Activated naive CD8-positive, alpha-beta T cell (primary cell): ENCODE results near the gene TPBG.

ENCODE experiments used
- H3K27ac Mint-ChIP-seq: one replicate; pipeline ENCODE4 v1.8.0; 2021; ENCODE audit warnings: mixed read lengths
- H3K27me3 Mint-ChIP-seq: one replicate; pipeline ENCODE4 v1.8.0; 2021; ENCODE audit warnings: mixed read lengths
- H3K36me3 Mint-ChIP-seq: one replicate; pipeline ENCODE4 v1.8.0; 2021; ENCODE audit warnings: mixed read lengths
- H3K4me1 Mint-ChIP-seq: one replicate; pipeline ENCODE4 v1.8.0; 2021; ENCODE audit warnings: low read depth, mixed read lengths
- H3K4me3 Mint-ChIP-seq: one replicate; pipeline ENCODE4 v1.8.0; 2021; ENCODE audit warnings: mild to moderate bottlenecking, mixed read lengths
- H3K9me3 Mint-ChIP-seq: one replicate; pipeline ENCODE4 v1.8.0; 2021; ENCODE audit warnings: low read depth, mixed read lengths

The TPBG gene, protein sequence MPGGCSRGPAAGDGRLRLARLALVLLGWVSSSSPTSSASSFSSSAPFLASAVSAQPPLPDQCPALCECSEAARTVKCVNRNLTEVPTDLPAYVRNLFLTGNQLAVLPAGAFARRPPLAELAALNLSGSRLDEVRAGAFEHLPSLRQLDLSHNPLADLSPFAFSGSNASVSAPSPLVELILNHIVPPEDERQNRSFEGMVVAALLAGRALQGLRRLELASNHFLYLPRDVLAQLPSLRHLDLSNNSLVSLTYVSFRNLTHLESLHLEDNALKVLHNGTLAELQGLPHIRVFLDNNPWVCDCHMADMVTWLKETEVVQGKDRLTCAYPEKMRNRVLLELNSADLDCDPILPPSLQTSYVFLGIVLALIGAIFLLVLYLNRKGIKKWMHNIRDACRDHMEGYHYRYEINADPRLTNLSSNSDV

DNA sequence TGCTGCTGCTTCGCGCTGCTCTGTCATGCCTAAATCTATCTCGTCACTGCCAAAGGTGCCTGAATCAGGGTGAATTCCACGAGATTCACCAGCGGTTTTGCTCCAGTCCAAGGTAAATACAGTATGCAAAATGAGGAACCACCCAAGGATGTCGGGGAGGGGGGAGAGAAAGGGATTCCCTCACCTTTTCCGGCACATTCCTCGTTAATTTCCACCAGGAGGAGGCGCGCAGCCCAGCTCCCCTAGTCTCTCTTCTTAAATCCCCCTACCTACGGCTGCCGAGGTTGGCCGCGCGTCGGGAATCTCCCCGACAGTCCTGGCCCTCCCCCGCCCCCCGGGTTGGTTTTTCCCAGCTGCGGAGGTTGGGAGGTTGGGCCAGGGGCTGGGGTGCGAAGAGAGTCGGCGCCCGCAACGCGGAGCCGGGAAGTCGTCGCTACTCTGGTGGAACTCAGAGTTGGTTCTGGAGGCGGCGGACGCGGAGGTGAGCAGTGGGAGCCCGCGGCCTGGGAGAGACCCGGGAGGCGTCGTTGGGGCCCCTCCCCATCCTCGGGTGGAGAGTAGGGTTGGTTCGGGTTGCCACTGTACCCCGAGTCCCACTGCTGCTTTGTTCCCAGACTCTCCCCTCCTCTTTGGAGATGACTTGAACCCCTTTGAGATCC lies at the start of gene TPBG:
Gene TPBG (plus strand): TSS at position 390 of the 659 bp plus-strand sequence. CDS start 1,145 bp downstream, outside the sequence.
- H3K27me3 Mint-ChIP-seq: peaks cover 36% of the 10 kb centered on the region
- H3K4me3 Mint-ChIP-seq: peak within 1 kb of the TSS; percentile 76
- no peaks in the 10 kb centered on the region for H3K9me3 Mint-ChIP-seq
- peaks cover 18% of the 10 kb centered on the region for H3K4me1 Mint-ChIP-seq
- H3K36me3 Mint-ChIP-seq: no peaks in the 10 kb centered on the region
- no peak within 1 kb of the TSS for H3K27ac Mint-ChIP-seq

- Mint-ChIP-seq H3K27ac (no peak overlapping the region), H3K27me3 (peaks cover 3% of the 10 kb centered on the region), H3K4me1 (no peaks in the 10 kb centered on the region), H3K4me3 (no peak overlapping the region), H3K9me3 (no peaks in the 10 kb centered on the region), H3K36me3 (no peaks in the 10 kb centered on the region)
Measured at GRCh38 chr6:82322386-82322785, 41.2 kb upstream of the TPBG start.

- Mint-ChIP-seq H3K4me1 (no peaks in the 10 kb centered on the region), H3K36me3 (no peaks in the 10 kb centered on the region), H3K9me3 (no peaks in the 10 kb centered on the region), H3K4me3 (no peak overlapping the region), H3K27me3 (peaks cover 11% of the 10 kb centered on the region), H3K27ac (no peak overlapping the region)
Measured at GRCh38 chr6:82329766-82330165, 33.9 kb upstream of the TPBG start.

GRCh38 chr6:82330171-82330804 lies 33.3 kb upstream of the TPBG start:
- H3K9me3 Mint-ChIP-seq: no peaks in the 10 kb centered on the region
- no peaks in the 10 kb centered on the region for H3K4me1 Mint-ChIP-seq
- H3K27ac Mint-ChIP-seq: no peak overlapping the region
- no peak overlapping the region for H3K4me3 Mint-ChIP-seq
- peaks cover 11% of the 10 kb centered on the region for H3K27me3 Mint-ChIP-seq
- H3K36me3 Mint-ChIP-seq: no peaks in the 10 kb centered on the region

DNA sequence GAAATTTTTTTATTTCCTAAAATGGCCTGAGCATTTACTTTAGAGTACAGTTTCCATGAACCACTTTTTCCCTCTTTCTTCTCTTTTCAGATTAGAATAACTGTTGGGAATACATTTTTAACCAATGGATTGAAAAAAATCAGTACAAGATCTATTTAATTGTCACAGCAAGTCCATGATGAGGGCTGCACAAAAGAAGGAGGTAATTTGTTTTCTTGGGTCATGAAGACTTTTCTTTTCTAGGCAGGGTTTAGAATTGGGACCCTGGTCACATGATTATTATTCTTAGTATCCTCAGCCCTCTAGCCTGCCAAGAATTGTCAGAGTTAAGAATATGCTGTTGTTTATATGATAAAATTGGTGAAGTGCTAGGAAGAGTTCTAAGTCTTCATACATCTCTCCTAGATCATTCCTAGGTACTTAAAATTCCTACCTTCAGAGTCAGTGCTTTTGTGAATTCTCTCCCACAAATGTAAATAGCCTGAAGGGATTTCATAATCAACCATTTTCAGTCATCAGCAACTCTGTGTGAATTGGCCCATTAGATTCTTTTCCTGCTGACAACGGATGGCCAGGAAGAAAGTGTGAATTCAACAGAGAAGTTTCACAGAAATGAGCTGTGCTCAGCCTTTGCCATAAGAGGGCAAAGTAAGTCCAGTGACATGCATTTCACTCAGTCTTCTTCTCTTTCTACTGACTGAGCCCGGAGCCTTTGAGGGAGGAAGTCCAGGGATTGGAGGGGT lies 32.4 kb upstream of the TPBG start:
- no peaks in the 10 kb centered on the region for H3K9me3 Mint-ChIP-seq
- no peaks in the 10 kb centered on the region for H3K36me3 Mint-ChIP-seq
- no peak overlapping the region for H3K27ac Mint-ChIP-seq
- H3K4me3 Mint-ChIP-seq: no peak overlapping the region
- no peaks in the 10 kb centered on the region for H3K4me1 Mint-ChIP-seq
- H3K27me3 Mint-ChIP-seq: peaks cover 13% of the 10 kb centered on the region

GRCh38 chr6:82333781-82334180 lies 29.8 kb upstream of the TPBG start:
- Mint-ChIP-seq H3K9me3 (no peaks in the 10 kb centered on the region), H3K4me1 (no peaks in the 10 kb centered on the region), H3K4me3 (no peak overlapping the region), H3K36me3 (no peaks in the 10 kb centered on the region), H3K27me3 (peaks cover 13% of the 10 kb centered on the region), H3K27ac (no peak overlapping the region)

- H3K4me3 Mint-ChIP-seq: no peak overlapping the region
- no peaks in the 10 kb centered on the region for H3K4me1 Mint-ChIP-seq
- H3K27me3 Mint-ChIP-seq: peaks cover 2% of the 10 kb centered on the region
- no peaks in the 10 kb centered on the region for H3K36me3 Mint-ChIP-seq
- H3K27ac Mint-ChIP-seq: no peak overlapping the region
- no peaks in the 10 kb centered on the region for H3K9me3 Mint-ChIP-seq
Measured at GRCh38 chr6:82337688-82338257, 25.8 kb upstream of the TPBG start.

DNA sequence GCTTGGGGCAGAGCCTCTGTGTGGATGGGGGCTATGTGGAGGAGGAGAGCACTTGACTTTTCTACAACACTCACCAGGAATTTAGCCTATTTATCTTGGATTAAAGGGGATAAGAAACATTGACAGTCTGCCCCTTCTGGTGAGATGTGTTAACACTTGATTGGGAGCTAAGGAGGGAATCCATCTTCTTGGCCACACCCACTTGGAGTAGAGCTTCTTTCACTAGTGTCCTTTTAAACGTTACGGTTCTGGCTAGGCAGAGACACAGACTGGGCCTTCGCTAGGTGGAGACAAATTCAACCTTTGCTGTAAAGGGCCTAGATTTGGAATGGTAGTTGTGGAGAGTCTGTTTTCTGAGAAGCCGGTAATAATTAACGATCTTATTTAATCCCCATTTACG lies 15.5 kb upstream of the TPBG start:
- H3K4me3 Mint-ChIP-seq: no peak overlapping the region
- no peaks in the 10 kb centered on the region for H3K36me3 Mint-ChIP-seq
- no peaks in the 10 kb centered on the region for H3K4me1 Mint-ChIP-seq
- H3K27ac Mint-ChIP-seq: no peak overlapping the region
- H3K9me3 Mint-ChIP-seq: peaks cover 10% of the 10 kb centered on the region
- peaks cover 11% of the 10 kb centered on the region for H3K27me3 Mint-ChIP-seq

DNA sequence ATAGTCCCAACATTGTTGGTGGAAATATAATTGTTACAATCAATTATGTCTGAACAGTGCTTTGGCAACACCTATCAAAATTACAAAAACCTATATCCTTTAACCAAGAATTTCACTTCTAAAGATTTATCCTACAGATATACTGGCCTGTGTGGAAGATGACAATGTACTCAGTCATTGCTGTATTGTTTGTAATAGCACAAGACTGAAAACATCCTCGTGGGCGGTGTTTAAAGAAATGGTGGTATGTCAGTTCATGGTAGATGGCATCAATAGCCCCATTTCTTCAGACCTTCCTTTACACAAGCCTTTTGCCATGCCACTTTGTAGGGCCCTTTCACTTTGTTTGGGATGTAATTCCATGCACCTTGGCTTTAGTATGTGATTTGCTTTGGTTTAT lies 9.8 kb upstream of the TPBG start:
- Mint-ChIP-seq H3K9me3 (no peaks in the 10 kb centered on the region), H3K27ac (no peak overlapping the region)

GRCh38 chr6:82360552-82360951 lies 3.1 kb upstream of the TPBG start:
- no peaks in the 10 kb centered on the region for H3K36me3 Mint-ChIP-seq
- H3K9me3 Mint-ChIP-seq: no peaks in the 10 kb centered on the region
- H3K4me1 Mint-ChIP-seq: peaks cover 13% of the 10 kb centered on the region
- H3K27ac Mint-ChIP-seq: no peak overlapping the region
- H3K27me3 Mint-ChIP-seq: peaks cover 28% of the 10 kb centered on the region
- no peak overlapping the region for H3K4me3 Mint-ChIP-seq

More for the DNA sequence above, 9.8 kb upstream of the TPBG start:
- H3K27me3 Mint-ChIP-seq: peaks cover 6% of the 10 kb centered on the region
- no peaks in the 10 kb centered on the region for H3K36me3 Mint-ChIP-seq
- no peak overlapping the region for H3K4me3 Mint-ChIP-seq
- H3K4me1 Mint-ChIP-seq: no peaks in the 10 kb centered on the region

- H3K4me3 Mint-ChIP-seq: no peak overlapping the region
- no peaks in the 10 kb centered on the region for H3K36me3 Mint-ChIP-seq
- peaks cover 38% of the 10 kb centered on the region for H3K27me3 Mint-ChIP-seq
- H3K9me3 Mint-ChIP-seq: no peaks in the 10 kb centered on the region
- no peak overlapping the region for H3K27ac Mint-ChIP-seq
- peaks cover 18% of the 10 kb centered on the region for H3K4me1 Mint-ChIP-seq
Measured at GRCh38 chr6:82361631-82362030, 2.0 kb upstream of the TPBG start.

- Mint-ChIP-seq H3K9me3 (no peaks in the 10 kb centered on the region), H3K36me3 (no peaks in the 10 kb centered on the region), H3K27me3 (peaks cover 38% of the 10 kb centered on the region), H3K4me3 (no peak overlapping the region), H3K4me1 (peaks cover 18% of the 10 kb centered on the region), H3K27ac (no peak overlapping the region)
Measured at GRCh38 chr6:82362144-82362543, 1.5 kb upstream of the TPBG start.

- H3K9me3 Mint-ChIP-seq: no peaks in the 10 kb centered on the region
- H3K27me3 Mint-ChIP-seq: peaks cover 36% of the 10 kb centered on the region
- peaks cover 18% of the 10 kb centered on the region for H3K4me1 Mint-ChIP-seq
- no peaks in the 10 kb centered on the region for H3K36me3 Mint-ChIP-seq
- peak overlapping the region; percentile 76 for H3K4me3 Mint-ChIP-seq
- no peak overlapping the region for H3K27ac Mint-ChIP-seq
Measured at GRCh38 chr6:82362878-82363427, 664 bp upstream of the TPBG start.
